ENCODE data around the gene PLCB1. TPM values are rescaled to one million over a fixed set of nuclear protein-coding genes. Genes with fewer than 3 reads are reported as not detected.
"Not testable (repeated sequence)": the region's sequence is repeated elsewhere in the genome, so short reads cannot be mapped to it uniquely, and the experiment has no call there.

The PLCB1 gene
- total and polyA plus RNA-seq, 3 experiments from 2014 or later, result 8.5 to 9.9 (median 8.8) TPM

DNA sequence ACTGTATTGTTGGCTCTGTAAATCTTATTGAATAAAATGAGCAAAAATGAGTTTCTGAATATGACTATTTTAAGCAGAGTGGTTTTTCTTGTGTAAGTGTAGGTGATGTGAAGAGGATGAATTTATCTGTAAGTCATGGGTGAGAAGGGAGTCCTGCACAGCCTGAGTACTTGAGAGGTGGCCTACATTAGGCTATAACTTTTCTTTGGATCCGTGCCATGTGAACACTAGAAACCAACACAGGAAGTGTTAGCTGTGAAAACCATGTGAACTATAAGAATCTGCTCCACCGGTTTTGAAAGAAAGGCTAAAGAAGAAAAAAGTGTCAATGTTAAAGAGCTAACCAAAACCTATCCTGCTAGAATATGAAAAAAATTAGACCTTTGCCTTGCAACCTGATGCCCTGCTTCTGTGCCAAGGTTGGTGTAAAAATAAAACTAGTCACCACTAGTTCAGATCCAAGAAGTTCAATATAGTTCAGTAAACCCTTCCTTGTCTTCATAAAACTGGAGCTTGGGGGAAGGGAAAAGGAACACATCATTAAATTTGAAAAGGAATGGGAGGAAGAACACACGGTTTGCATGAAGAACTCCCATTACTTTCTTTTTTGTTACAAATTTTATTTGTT lies 21.3 kb downstream of the PLCB1 start:
- no peaks in the 10 kb centered on the region for H3K27me3 ChIP-seq (ENCODE audit: insufficient read depth, low read length, poor library complexity, severe bottlenecking)

GRCh38 chr20:8154638-8155037 lies 22.6 kb downstream of the PLCB1 start:
- H3K4me1 ChIP-seq (ENCODE audit: insufficient read depth, low read length), result peaks cover 58% of the 10 kb centered on the region
- POLR2A ChIA-PET, result interaction anchor here (2.2 kb wide), 1 partner anchor 22 kb away, joined by 9 read pairs; no protein-coding TSS in a partner anchor
- Mint-ChIP-seq H3K4me3 (peak overlapping the region in 5 of 7 donors; percentile 26 to 77 (median 51)), H3K4me1 (peaks cover 73 to 83% (median 80%) of the 10 kb centered on the region in 3 donors), H3K9me3 (no peaks in the 10 kb centered on the region), H3K36me3 (no peaks in the 10 kb centered on the region), H3K27ac (peak overlapping the region; percentile 23 to 96 (median 64)), H3K27me3 (no peaks in the 10 kb centered on the region)
- H3K4me3 ChIP-seq (ENCODE audit: low read length), result no peak overlapping the region
- H3K36me3 ChIP-seq (ENCODE audit: insufficient read depth, low read length), result no peaks in the 10 kb centered on the region
- H3K9me3 ChIP-seq (ENCODE audit: low read length), result no peaks in the 10 kb centered on the region
- DNase-seq, result no peak
- no peaks in the 10 kb centered on the region for H3K27me3 ChIP-seq (ENCODE audit: insufficient read depth, low read length, poor library complexity, severe bottlenecking)
- CTCF ChIA-PET, result no interaction called here
- H3K27ac ChIP-seq (ENCODE audit: low read depth, low read length), result no peak overlapping the region

More for the DNA sequence above, 21.3 kb downstream of the PLCB1 start:
- H3K27ac Mint-ChIP-seq, result peak overlapping the region in 7 of 8 donors; percentile 4 to 61 (median 43)
- H3K27me3 Mint-ChIP-seq, result no peaks in the 10 kb centered on the region
- H3K4me1 Mint-ChIP-seq, result peaks cover 77 to 92% (median 89%) of the 10 kb centered on the region in 3 donors
- peak overlapping the region; percentile 4 to 66 (median 47) for H3K4me3 Mint-ChIP-seq
- POLR2A ChIA-PET, result interaction anchor here (0.9 to 2.2 kb wide), 3 partner anchors 9 to 20 kb away, joined by 3 to 9 read pairs (median 3); no protein-coding TSS in a partner anchor
- no peaks in the 10 kb centered on the region for H3K9me3 ChIP-seq (ENCODE audit: low read length)
- no peak overlapping the region for H3K27ac ChIP-seq (ENCODE audit: low read depth, low read length)
- H3K36me3 Mint-ChIP-seq, result no peaks in the 10 kb centered on the region
- DNase-seq, result peak in 2 of 5 donors; percentile 49 to 57
- no peaks in the 10 kb centered on the region for H3K36me3 ChIP-seq (ENCODE audit: insufficient read depth, low read length)
- H3K9me3 Mint-ChIP-seq, result no peaks in the 10 kb centered on the region
- CTCF ChIA-PET, result interaction anchor here (1.1 to 1.3 kb wide), 3 partner anchors 8 to 22 kb away, joined by 3 to 4 read pairs (median 4); partner anchors contain the start of gene PLCB1
- peaks cover 58% of the 10 kb centered on the region for H3K4me1 ChIP-seq (ENCODE audit: insufficient read depth, low read length)
- no peak overlapping the region for H3K4me3 ChIP-seq (ENCODE audit: low read length)

GRCh38 chr20:8155229-8155628 lies 23.2 kb downstream of the PLCB1 start:
- H3K36me3 ChIP-seq (ENCODE audit: insufficient read depth, low read length), result no peaks in the 10 kb centered on the region
- POLR2A ChIA-PET, result no interaction called here
- DNase-seq, result no peak
- CTCF ChIA-PET, result no interaction called here
- no peak overlapping the region for H3K4me3 ChIP-seq (ENCODE audit: low read length)
- no peak overlapping the region for H3K27ac ChIP-seq (ENCODE audit: low read depth, low read length)
- Mint-ChIP-seq H3K27me3 (peaks cover 0 to 4% of the 10 kb centered on the region in 2 donors), H3K4me3 (peak overlapping the region in 5 of 7 donors; percentile 14 to 60 (median 47)), H3K27ac (peak overlapping the region in 7 of 8 donors; percentile 23 to 96 (median 67)), H3K9me3 (peaks cover 0 to 2% (median 0%) of the 10 kb centered on the region in 5 donors), H3K4me1 (peaks cover 74 to 79% (median 77%) of the 10 kb centered on the region in 3 donors), H3K36me3 (peaks cover 2 to 4% (median 2%) of the 10 kb centered on the region in 3 donors)
- H3K4me1 ChIP-seq (ENCODE audit: insufficient read depth, low read length), result peaks cover 58% of the 10 kb centered on the region
- H3K27me3 ChIP-seq (ENCODE audit: insufficient read depth, low read length, poor library complexity, severe bottlenecking), result no peaks in the 10 kb centered on the region
- H3K9me3 ChIP-seq (ENCODE audit: low read length), result no peaks in the 10 kb centered on the region

GRCh38 chr20:8155812-8156211 lies 23.7 kb downstream of the PLCB1 start:
- H3K4me1 ChIP-seq (ENCODE audit: insufficient read depth, low read length), result peaks cover 58% of the 10 kb centered on the region
- Mint-ChIP-seq H3K36me3 (peaks cover 2 to 5% (median 2%) of the 10 kb centered on the region in 3 donors), H3K27ac (peak overlapping the region; percentile 20 to 91 (median 52)), H3K9me3 (peaks cover 0 to 2% (median 0%) of the 10 kb centered on the region in 5 donors), H3K4me1 (peaks cover 70 to 75% (median 72%) of the 10 kb centered on the region in 3 donors), H3K27me3 (peaks cover 0 to 4% of the 10 kb centered on the region in 2 donors), H3K4me3 (peak overlapping the region in 3 of 7 donors; percentile 22 to 70 (median 25))
- no peak for DNase-seq
- H3K27me3 ChIP-seq (ENCODE audit: insufficient read depth, low read length, poor library complexity, severe bottlenecking), result no peaks in the 10 kb centered on the region
- H3K4me3 ChIP-seq (ENCODE audit: low read length), result no peak overlapping the region
- no peaks in the 10 kb centered on the region for H3K36me3 ChIP-seq (ENCODE audit: insufficient read depth, low read length)
- POLR2A ChIA-PET, result no interaction called here
- H3K27ac ChIP-seq (ENCODE audit: low read depth, low read length), result no peak overlapping the region
- CTCF ChIA-PET, result no interaction called here
- H3K9me3 ChIP-seq (ENCODE audit: low read length), result no peaks in the 10 kb centered on the region

DNA sequence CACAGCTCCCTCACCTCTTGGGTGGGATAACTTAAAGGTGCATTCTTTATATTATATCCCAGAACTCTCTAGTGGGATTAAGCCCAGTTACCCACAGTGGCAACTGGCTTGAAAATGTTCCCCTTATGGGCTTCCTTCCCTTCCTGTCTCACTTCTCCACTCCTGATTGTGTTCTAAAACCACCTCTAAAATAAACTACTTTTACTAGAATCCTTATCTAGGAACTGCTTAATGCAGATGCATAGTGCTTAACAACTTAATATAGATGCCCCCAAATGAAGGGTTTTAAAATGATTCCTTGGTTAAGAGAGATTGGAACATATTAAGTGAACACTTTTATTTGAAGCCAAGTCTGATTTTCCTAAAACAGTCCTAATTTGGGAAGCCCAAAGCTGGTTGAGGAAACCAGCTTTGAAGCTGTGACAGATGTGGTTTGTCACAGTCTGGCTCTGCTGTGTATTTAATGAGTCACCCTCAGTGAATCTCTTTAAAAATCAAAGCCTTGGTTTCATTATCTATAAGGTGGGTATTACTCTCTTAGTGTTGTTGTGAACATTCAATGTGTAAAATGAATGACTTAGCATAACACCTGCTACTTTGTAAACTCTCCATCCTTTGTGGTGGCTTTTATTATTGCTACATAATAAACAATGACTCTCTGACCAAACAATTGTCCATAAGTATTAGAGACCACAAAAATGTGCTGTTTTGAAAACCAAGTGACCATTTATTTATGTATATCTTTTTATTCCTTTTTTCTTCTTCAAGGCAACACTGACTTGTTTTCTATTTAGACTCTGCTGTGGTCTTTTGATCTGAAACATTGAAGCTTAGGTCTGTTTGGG lies 24.4 kb downstream of the PLCB1 start:
- H3K9me3 ChIP-seq (ENCODE audit: low read length), result no peaks in the 10 kb centered on the region
- Mint-ChIP-seq H3K4me1 (peaks cover 68 to 72% (median 69%) of the 10 kb centered on the region in 3 donors), H3K9me3 (peaks cover 0 to 2% (median 0%) of the 10 kb centered on the region in 5 donors), H3K27ac (peak overlapping the region; percentile 20 to 91 (median 52)), H3K4me3 (peak overlapping the region in 5 of 7 donors; percentile 9 to 70 (median 32)), H3K36me3 (peaks cover 2 to 5% (median 2%) of the 10 kb centered on the region in 3 donors), H3K27me3 (peaks cover 0 to 4% of the 10 kb centered on the region in 2 donors)
- H3K27me3 ChIP-seq (ENCODE audit: insufficient read depth, low read length, poor library complexity, severe bottlenecking), result no peaks in the 10 kb centered on the region
- ChIA-PET CTCF (no interaction called here), POLR2A (no interaction called here)
- no peak overlapping the region for H3K4me3 ChIP-seq (ENCODE audit: low read length)
- H3K4me1 ChIP-seq (ENCODE audit: insufficient read depth, low read length), result peaks cover 62% of the 10 kb centered on the region
- no peaks in the 10 kb centered on the region for H3K36me3 ChIP-seq (ENCODE audit: insufficient read depth, low read length)
- no peak overlapping the region for H3K27ac ChIP-seq (ENCODE audit: low read depth, low read length)
- DNase-seq, result peak in 2 of 5 donors; percentile 37 to 53

DNA sequence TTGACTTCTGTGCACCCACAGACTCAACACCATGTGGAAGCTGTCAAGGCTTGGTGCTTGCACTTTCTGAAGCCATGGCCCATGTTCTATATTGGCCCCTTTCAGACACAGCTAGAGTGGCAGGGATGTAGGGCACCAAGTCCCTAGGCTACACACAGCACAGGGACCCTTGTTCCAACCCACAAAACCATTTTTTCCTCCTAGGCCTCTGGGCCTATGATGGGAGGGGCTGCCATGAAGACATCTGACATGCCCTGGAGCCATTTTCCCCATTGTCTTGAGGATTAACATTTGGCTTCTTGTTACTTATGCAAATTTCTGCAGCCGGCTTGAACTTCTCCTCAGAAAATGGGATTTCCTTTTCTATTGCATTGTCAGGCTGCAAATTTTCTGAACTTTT lies 27.2 kb downstream of the PLCB1 start:
- peaks cover 52 to 55% (median 52%) of the 10 kb centered on the region in 3 donors for H3K4me1 Mint-ChIP-seq
- H3K4me1 ChIP-seq (ENCODE audit: insufficient read depth, low read length), result peaks cover 37% of the 10 kb centered on the region
- H3K9me3 ChIP-seq (ENCODE audit: low read length); DNase-seq; H3K27ac Mint-ChIP-seq; H3K9me3 Mint-ChIP-seq; H3K36me3 Mint-ChIP-seq; H3K4me3 Mint-ChIP-seq; H3K27ac ChIP-seq (ENCODE audit: low read depth, low read length); H3K36me3 ChIP-seq (ENCODE audit: insufficient read depth, low read length); H3K27me3 Mint-ChIP-seq; POLR2A ChIA-PET; H3K27me3 ChIP-seq (ENCODE audit: insufficient read depth, low read length, poor library complexity, severe bottlenecking); CTCF ChIA-PET; H3K4me3 ChIP-seq (ENCODE audit: low read length): not testable (repeated sequence)

GRCh38 chr20:8161264-8162071 lies 29.4 kb downstream of the PLCB1 start:
- POLR2A ChIA-PET, result interaction anchor here (1.2 kb wide), 1 partner anchor 9 kb away, joined by 3 read pairs; no protein-coding TSS in a partner anchor
- H3K27ac Mint-ChIP-seq, result peak overlapping the region; percentile 21 to 90 (median 77)

More at GRCh38 chr20:8161264-8162071, 29.4 kb downstream of the PLCB1 start:
- no peaks in the 10 kb centered on the region for H3K27me3 ChIP-seq (ENCODE audit: insufficient read depth, low read length, poor library complexity, severe bottlenecking)
- H3K9me3 ChIP-seq (ENCODE audit: low read length), result no peaks in the 10 kb centered on the region
- H3K9me3 Mint-ChIP-seq, result peaks cover 0 to 2% (median 0%) of the 10 kb centered on the region in 5 donors
- H3K27ac ChIP-seq (ENCODE audit: low read depth, low read length), result no peak overlapping the region
- peaks cover 2 to 10% (median 2%) of the 10 kb centered on the region in 3 donors for H3K36me3 Mint-ChIP-seq
- peaks cover 0 to 4% of the 10 kb centered on the region in 2 donors for H3K27me3 Mint-ChIP-seq
- no peak overlapping the region for H3K4me3 ChIP-seq (ENCODE audit: low read length)
- peaks cover 14% of the 10 kb centered on the region for H3K4me1 ChIP-seq (ENCODE audit: insufficient read depth, low read length)
- H3K4me3 Mint-ChIP-seq, result peak overlapping the region in 6 of 7 donors; percentile 6 to 74 (median 62)
- H3K4me1 Mint-ChIP-seq, result peaks cover 30 to 34% (median 33%) of the 10 kb centered on the region in 3 donors
- no peak for DNase-seq
- no peaks in the 10 kb centered on the region for H3K36me3 ChIP-seq (ENCODE audit: insufficient read depth, low read length)
- CTCF ChIA-PET, result interaction anchor here (0.9 to 1.3 kb wide), 2 partner anchors 8 to 30 kb away, joined by 3 read pairs; no protein-coding TSS in a partner anchor
